B cell (primary cell): ENCODE data around the gene STN1.

ENCODE experiments used
- EZH2 ChIP-seq: IDR thresholded peaks from 2 replicates; pipeline ENCODE4 v1.6.1; 2012; ENCODE audit warnings: borderline replicate concordance, low read depth, mild to moderate bottlenecking, moderate library complexity, low read length; ENCODE audit not compliant: insufficient read depth, poor library complexity, severe bottlenecking
- TF ChIP-seq, protein P1 (sequence below): fragments of 200-600 bp; IDR thresholded peaks from one replicate; pipeline ENCODE4 v1.8.0; 2022; ENCODE audit warnings: antibody characterized with exemption, mild to moderate bottlenecking

DNA sequence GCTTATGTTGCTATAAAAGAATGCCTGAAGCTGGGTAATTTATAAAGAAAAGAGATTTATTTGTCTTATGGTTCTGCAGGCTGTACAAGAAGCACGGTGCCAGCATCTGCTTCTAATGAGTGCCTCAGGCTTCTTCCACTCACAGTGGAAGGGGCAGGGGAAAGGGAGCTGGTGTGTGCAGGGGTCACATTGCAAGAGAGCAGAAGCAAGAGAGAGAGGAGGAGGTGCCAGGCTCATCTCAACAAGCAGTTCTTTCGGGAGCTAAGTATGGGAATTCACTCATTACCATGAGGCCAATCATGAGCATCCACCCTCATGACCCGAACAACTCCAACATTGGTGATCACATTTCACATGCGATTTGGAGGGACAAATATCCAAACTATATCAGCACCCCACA lies 31.7 kb upstream of the STN1 start:
- TF ChIP-seq, protein P1, sequence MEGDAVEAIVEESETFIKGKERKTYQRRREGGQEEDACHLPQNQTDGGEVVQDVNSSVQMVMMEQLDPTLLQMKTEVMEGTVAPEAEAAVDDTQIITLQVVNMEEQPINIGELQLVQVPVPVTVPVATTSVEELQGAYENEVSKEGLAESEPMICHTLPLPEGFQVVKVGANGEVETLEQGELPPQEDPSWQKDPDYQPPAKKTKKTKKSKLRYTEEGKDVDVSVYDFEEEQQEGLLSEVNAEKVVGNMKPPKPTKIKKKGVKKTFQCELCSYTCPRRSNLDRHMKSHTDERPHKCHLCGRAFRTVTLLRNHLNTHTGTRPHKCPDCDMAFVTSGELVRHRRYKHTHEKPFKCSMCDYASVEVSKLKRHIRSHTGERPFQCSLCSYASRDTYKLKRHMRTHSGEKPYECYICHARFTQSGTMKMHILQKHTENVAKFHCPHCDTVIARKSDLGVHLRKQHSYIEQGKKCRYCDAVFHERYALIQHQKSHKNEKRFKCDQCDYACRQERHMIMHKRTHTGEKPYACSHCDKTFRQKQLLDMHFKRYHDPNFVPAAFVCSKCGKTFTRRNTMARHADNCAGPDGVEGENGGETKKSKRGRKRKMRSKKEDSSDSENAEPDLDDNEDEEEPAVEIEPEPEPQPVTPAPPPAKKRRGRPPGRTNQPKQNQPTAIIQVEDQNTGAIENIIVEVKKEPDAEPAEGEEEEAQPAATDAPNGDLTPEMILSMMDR: no peak
- no peak for TF ChIP-seq EZH2
